Measurements from ENCODE around the gene ALK. TPM values are rescaled to one million over a fixed set of nuclear protein-coding genes. Genes with fewer than 3 reads are reported as not detected.
A peak's percentile ranks its signal among the peaks of the same experiment; 100 is the strongest.

Gene ALK
- total RNA-seq, 1 experiment from 2014 or later = not detected

DNA sequence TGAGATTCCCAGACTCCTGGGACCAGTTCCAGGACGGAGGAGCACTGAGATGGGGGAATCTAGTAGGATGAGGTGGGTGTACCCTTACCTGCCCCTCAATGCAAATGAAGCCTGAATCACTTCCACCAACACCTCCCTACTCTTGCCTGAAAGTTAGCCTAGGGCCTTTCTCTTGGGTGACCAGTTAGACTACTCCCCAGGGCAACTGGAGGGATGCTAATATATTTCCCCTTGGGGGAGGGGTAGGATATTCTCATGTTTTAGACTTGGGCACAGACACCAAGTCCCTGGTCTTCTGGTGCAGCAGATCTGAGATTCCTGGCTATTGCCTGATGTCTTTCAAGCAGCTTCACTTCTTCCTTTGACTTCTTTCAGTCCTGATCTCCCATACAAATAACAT, 334.5 kb downstream of the ALK start:
- no peak overlapping the region for H3K4me3 ChIP-seq
- no peaks in the 10 kb centered on the region for H3K9me3 ChIP-seq
- no peaks in the 10 kb centered on the region for H3K27me3 ChIP-seq
- no peak for DNase-seq
- no peaks in the 10 kb centered on the region for H3K36me3 ChIP-seq

DNA sequence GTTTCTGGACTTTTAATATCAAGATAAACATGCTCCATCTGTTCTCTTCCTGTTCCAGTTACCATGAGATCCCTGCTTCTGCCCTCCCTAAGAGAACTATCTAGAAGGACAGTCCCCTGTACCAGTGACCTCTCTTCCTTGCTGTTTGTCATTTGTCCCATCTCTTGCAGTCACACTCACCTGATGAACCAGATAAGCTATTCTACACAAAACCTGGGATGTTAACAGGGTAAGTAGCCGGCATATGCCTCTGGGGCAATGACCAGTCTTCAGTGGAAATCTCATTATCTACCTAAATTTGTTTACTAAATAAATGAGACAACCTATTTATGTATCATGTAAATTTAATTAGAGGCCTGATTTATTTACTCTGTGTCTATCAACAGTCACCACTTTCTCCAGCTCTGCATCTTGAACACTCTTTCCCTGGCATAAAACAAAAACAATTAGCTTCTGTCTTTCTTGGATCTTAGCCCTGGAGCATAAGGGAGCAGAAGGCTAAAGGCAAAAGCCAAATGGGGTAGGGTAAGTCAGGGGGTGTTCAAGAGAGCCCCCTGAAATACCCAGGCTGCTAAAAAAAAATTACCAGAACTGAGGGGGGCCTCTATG, 337.7 kb downstream of the ALK start:
- Histone ChIP-seq H3K4me3 (no peak overlapping the region), H3K27me3 (no peaks in the 10 kb centered on the region), H3K36me3 (no peaks in the 10 kb centered on the region), H3K9me3 (no peaks in the 10 kb centered on the region)
- no peak for DNase-seq

DNA sequence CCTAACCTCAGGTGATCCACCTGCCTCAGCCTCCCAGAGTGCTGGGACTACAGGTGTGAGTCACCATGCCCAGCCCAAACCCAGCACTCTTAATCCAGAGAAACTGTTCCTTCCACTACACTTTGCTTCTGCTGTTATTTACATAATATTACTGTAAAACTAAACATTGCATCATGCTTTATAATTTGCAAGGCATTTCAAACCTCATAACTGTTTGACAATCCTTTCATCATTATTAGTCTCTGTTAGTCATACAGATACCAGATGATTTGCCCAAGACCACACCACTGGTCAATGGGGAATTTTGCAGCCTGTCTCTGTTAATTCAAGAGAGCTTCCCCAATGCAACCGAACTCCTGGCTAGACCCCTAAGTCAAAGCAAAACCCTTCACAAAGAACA, 338.3 kb downstream of the ALK start:
- peak; percentile 36 for DNase-seq

DNA sequence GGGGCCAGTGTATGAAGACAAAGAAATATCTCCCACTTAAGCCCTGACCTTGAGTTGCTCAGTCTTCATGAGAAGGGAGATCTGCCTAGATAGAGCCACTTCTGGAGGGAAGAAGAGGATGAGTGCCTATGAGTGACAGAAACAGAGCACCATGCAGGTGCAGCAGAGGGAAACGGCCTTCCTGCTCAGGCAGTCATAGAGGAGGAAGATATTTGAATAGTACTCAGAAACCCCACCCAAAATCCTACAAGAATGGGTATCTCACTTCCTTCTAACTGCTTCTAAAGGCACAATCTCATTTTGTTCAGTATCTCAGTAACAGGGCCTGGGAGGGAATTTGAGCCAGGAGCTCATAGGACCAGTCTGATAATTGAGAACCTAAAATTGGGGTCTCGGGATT, 339.3 kb downstream of the ALK start:
- Histone ChIP-seq H3K4me3 (no peak overlapping the region), H3K27me3 (no peaks in the 10 kb centered on the region), H3K36me3 (no peaks in the 10 kb centered on the region), H3K9me3 (no peaks in the 10 kb centered on the region)
- DNase-seq = no peak

More for the DNA sequence above, 338.3 kb downstream of the ALK start:
- Histone ChIP-seq H3K27me3 (no peaks in the 10 kb centered on the region), H3K9me3 (no peaks in the 10 kb centered on the region), H3K4me3 (no peak overlapping the region), H3K36me3 (no peaks in the 10 kb centered on the region)

GRCh38 chr2:29580223-29580622, 341.2 kb downstream of the ALK start:
- H3K9me3 ChIP-seq = no peaks in the 10 kb centered on the region
- no peak overlapping the region for H3K4me3 ChIP-seq
- no peak for DNase-seq

DNA sequence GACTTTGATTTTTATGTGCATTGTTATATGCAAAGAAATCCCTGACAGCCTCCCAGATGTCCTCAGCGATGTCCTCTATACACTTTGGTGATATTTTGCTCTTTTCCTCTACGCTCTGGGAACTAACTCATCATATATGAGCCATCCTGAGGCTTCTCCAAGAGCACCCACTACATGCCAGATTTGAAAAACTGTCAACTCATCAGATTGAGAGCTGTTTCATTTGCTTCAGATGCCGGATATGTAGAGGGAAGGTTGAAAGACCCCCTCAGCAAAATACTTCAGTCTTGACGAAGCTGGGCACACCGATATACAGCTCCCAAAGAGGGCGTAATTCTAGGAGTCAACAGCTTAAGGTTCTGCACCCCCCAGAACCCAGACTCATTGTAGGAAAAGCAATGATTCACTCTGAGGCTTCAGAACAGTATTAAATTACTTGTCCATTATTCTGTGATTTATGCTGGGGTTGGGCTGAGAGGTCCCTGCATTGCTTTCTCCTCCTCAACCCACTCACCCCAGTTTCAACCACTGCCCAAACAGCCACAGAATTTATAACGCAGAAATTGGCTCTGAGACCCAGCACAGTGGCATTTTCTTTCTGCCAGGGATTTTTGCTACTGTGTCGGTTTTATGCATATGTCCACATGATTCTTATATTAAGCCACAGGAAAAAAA, 341.8 kb downstream of the ALK start:
- no peaks in the 10 kb centered on the region for H3K9me3 ChIP-seq
- no peaks in the 10 kb centered on the region for H3K36me3 ChIP-seq
- H3K27me3 ChIP-seq = no peaks in the 10 kb centered on the region
- no peak for DNase-seq
- H3K4me3 ChIP-seq = no peak overlapping the region

More at GRCh38 chr2:29580223-29580622, 341.2 kb downstream of the ALK start:
- H3K27me3 ChIP-seq = no peaks in the 10 kb centered on the region
- H3K36me3 ChIP-seq = no peaks in the 10 kb centered on the region

- Histone ChIP-seq H3K36me3 (no peaks in the 10 kb centered on the region), H3K4me3 (no peak overlapping the region), H3K27me3 (no peaks in the 10 kb centered on the region), H3K9me3 (no peaks in the 10 kb centered on the region)
- no peak for DNase-seq
Observed at GRCh38 chr2:29578084-29578598, 343.2 kb downstream of the ALK start.

GRCh38 chr2:29576231-29576630, 345.2 kb downstream of the ALK start:
- DNase-seq = no peak
- Histone ChIP-seq H3K9me3 (no peaks in the 10 kb centered on the region), H3K27me3 (no peaks in the 10 kb centered on the region), H3K4me3 (no peak overlapping the region), H3K36me3 (no peaks in the 10 kb centered on the region)

DNA sequence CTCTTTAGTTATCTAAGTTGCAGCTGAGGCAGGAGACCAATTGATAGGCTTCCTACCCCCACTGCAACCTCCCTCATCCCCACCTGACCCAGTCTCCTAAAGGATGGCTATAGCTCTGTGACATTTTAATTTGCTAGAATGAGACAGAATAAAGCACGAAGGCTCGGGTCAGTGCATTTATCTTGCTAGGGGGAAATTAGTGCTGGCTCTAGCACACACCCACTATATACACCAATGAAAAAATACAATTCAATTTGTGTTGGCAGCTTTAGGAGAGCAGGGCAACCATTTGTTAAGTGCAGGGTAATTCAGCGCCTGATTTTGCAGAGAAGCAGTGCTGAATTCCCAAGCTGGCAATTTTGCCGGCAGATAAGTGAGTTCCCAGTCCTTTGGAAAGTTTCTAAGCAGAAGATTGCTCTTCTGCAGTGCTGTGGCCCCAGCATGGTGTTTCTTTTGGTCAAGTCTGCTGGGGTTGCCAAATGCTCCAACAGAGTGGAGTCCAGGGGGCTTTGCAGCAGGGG, 346.0 kb downstream of the ALK start:
- no peaks in the 10 kb centered on the region for H3K9me3 ChIP-seq
- H3K4me3 ChIP-seq = no peak overlapping the region

GRCh38 chr2:29573612-29574011, 347.8 kb downstream of the ALK start:
- Histone ChIP-seq H3K36me3 (no peaks in the 10 kb centered on the region), H3K4me3 (no peak overlapping the region), H3K27me3 (no peaks in the 10 kb centered on the region), H3K9me3 (no peaks in the 10 kb centered on the region)
- DNase-seq = no peak

More for the DNA sequence above, 346.0 kb downstream of the ALK start:
- no peaks in the 10 kb centered on the region for H3K36me3 ChIP-seq
- DNase-seq = no peak
- no peaks in the 10 kb centered on the region for H3K27me3 ChIP-seq

DNA sequence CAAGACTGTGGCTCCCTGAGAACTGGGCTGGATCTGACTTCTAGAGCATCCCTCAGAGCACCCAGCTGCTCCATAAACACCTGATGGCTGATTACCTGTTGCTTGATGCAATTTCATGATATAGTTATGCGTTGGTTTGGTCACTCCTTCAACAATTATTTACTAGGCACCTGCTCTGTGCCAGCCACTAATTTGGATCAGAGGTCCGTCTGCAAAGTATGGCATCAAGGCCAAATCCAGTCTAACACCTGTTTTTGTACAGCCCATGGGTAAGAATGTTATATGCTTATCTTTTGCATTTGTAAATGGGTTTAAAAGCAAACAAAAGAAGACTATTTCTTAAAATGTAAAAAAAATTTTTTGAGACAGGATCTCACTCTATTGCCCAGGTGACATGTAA, 348.2 kb downstream of the ALK start:
- no peak for DNase-seq
- H3K4me3 ChIP-seq = no peak overlapping the region
- no peaks in the 10 kb centered on the region for H3K9me3 ChIP-seq
- H3K36me3 ChIP-seq = no peaks in the 10 kb centered on the region
- H3K27me3 ChIP-seq = no peaks in the 10 kb centered on the region

DNA sequence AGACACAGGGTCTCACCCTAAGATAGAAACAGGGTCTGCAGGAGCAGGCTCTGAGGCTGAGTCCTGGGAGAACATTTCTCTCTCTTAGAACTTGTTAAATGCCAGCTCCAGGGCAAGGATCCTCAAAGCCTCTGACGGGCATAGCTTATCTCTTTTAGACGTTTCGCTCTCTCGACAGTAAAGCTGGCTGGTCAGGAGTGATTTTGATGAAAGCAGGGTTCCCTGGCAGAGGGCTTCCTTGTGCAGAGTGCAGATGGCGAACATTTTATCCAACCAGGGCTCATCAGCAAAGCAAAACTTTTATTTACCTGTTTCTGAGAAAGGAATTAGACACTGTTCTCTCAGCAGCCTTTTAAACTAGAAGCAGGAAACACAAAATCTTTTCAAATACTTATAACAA, 350.8 kb downstream of the ALK start:
- no peaks in the 10 kb centered on the region for H3K27me3 ChIP-seq
- H3K4me3 ChIP-seq = no peak overlapping the region
- DNase-seq = no peak
- H3K9me3 ChIP-seq = no peaks in the 10 kb centered on the region
- H3K36me3 ChIP-seq = no peaks in the 10 kb centered on the region

GRCh38 chr2:29567906-29568520, 353.4 kb downstream of the ALK start:
- no peaks in the 10 kb centered on the region for H3K9me3 ChIP-seq
- no peak for DNase-seq
- H3K36me3 ChIP-seq = no peaks in the 10 kb centered on the region
- no peak overlapping the region for H3K4me3 ChIP-seq
- no peaks in the 10 kb centered on the region for H3K27me3 ChIP-seq

GRCh38 chr2:29563697-29564096, 357.7 kb downstream of the ALK start:
- Histone ChIP-seq H3K27me3 (no peaks in the 10 kb centered on the region), H3K4me3 (no peak overlapping the region), H3K9me3 (no peaks in the 10 kb centered on the region), H3K36me3 (no peaks in the 10 kb centered on the region)
- no peak for DNase-seq

- no peak for DNase-seq
- H3K27me3 ChIP-seq = no peaks in the 10 kb centered on the region
- H3K4me3 ChIP-seq = no peak overlapping the region
- H3K36me3 ChIP-seq = no peaks in the 10 kb centered on the region
- H3K9me3 ChIP-seq = no peaks in the 10 kb centered on the region
Observed at GRCh38 chr2:29562896-29563295, 358.5 kb downstream of the ALK start.

- Histone ChIP-seq H3K36me3 (no peaks in the 10 kb centered on the region), H3K9me3 (no peaks in the 10 kb centered on the region), H3K27me3 (no peaks in the 10 kb centered on the region), H3K4me3 (no peak overlapping the region)
- no peak for DNase-seq
Observed at GRCh38 chr2:29562319-29562718, 359.1 kb downstream of the ALK start.

DNA sequence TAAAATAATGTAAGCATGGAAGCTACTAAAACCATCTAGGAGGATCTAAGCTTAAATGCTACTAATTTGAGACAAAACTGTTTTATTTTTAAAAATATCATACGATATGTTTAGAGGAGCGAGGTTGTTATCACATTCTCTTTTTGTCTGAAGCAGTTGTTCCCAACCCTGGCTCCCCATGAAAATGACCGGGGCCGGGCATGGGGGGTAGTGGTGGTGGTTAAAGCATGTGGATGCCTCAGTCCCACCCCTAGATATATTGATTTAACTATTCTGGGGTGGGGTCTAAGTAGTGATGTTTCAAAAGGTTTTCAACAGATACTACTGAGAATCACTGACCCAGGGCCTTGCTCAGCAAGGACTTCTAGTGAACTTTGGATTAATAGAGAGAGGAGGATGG, 359.8 kb downstream of the ALK start:
- H3K27me3 ChIP-seq = no peaks in the 10 kb centered on the region
- no peaks in the 10 kb centered on the region for H3K9me3 ChIP-seq
- no peak for DNase-seq
- H3K36me3 ChIP-seq = no peaks in the 10 kb centered on the region
- no peak overlapping the region for H3K4me3 ChIP-seq

Measured in MG63 (cell line).